ENCODE measurements around the gene TMA7B.

- TF ChIP-seq CTCF (IDR thresholded peaks at IDR 0.05): no peak
- no peak for TF ChIP-seq POLR2AphosphoS5 (IDR thresholded peaks at IDR 0.05)
Measured at GRCh38 chr22:39931251-39931650, 28.9 kb upstream of the TMA7B start.

Data from gastroesophageal sphincter (tissue), 3 donors.